ENCODE results near the gene CHL1. TPM values are rescaled to one million over a fixed set of nuclear protein-coding genes. Genes with fewer than 3 reads are reported as not detected.

Gene CHL1
- total and polyA plus RNA-seq, 12 donors, result 0.55 to 28.8 (median 2.2) TPM

- intact Hi-C loops (cut with DNase I), result no loop called here
- no peaks in the 10 kb centered on the region for H3K36me3 ChIP-seq
- WGBS, 2 donors, result 32 to 36% methylated on average over 8 of the region's 8 CpGs
- no peak for DNase-seq
- H3K27me3 ChIP-seq, result no peaks in the 10 kb centered on the region
- no peak overlapping the region for H3K27ac ChIP-seq
- TF ChIP-seq CTCF (IDR thresholded peaks at IDR 0.05), result no peak
- H3K4me3 ChIP-seq, result no peak overlapping the region
- ATAC-seq, result no peak
- H3K4me1 ChIP-seq, result no peaks in the 10 kb centered on the region
- no peaks in the 10 kb centered on the region for H3K9me3 ChIP-seq
Measured at GRCh38 chr3:458653-459310, 262.2 kb downstream of the CHL1 start.
